ENCODE measurements around the gene NETO2. TPM values are rescaled to one million over a fixed set of nuclear protein-coding genes. Genes with fewer than 3 reads are reported as not detected.

NETO2 gene
- total RNA-seq, 2 donors from 2014 or later = 3.0 to 3.1 TPM

DNA sequence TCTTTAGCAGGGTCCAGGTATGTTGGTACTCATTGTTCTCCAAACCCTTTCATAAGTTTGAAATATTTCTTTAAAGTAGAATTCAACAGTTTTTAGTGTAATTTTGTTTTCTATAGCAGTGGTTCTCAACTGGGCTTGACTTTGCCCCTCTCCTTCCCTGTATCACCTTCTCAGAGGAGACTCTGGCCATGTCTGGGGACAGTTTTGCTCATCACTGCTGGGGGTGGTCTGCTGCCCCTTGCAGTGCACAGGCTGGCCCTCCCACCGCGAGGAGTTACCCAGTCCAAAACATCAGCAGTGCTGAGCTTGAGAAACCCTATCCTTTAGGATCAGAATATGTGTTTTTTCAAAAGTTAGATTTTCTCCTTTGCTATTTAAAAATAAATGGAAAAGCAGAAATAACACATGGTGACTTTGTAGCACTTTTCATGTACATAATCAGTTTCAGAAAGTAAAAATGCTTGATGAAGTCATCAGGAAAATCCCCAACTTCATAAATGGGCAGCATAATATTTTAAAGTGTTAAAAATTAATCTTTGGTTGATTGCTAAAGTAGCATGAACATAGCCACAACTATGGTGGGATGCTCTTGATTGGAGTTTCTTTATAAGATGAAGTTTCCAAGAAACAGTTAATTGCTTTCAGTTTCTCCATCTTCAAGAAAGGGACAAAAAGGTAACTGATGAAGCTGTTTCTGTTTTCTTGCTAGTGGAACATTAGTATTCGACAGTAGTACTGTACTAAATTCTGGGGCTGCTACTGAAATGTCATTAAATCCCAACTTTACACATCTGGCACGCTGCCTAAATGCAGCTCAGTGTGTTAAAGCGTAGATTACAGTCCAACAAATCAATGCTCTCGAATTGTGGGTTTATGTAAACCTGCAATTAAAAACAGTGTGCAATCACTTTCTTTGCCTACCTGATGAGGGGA, 70.3 kb downstream of the NETO2 start:
- DNase-seq (no peak), ATAC-seq (no peak)
- TF ChIP-seq POLR2A (IDR thresholded peaks at IDR 0.05) = no peak
- TF ChIP-seq, protein P1, sequence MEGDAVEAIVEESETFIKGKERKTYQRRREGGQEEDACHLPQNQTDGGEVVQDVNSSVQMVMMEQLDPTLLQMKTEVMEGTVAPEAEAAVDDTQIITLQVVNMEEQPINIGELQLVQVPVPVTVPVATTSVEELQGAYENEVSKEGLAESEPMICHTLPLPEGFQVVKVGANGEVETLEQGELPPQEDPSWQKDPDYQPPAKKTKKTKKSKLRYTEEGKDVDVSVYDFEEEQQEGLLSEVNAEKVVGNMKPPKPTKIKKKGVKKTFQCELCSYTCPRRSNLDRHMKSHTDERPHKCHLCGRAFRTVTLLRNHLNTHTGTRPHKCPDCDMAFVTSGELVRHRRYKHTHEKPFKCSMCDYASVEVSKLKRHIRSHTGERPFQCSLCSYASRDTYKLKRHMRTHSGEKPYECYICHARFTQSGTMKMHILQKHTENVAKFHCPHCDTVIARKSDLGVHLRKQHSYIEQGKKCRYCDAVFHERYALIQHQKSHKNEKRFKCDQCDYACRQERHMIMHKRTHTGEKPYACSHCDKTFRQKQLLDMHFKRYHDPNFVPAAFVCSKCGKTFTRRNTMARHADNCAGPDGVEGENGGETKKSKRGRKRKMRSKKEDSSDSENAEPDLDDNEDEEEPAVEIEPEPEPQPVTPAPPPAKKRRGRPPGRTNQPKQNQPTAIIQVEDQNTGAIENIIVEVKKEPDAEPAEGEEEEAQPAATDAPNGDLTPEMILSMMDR (IDR thresholded peaks at IDR 0.05) = no peak
- H3K4me1 ChIP-seq = no peaks in the 10 kb centered on the region
- intact Hi-C loops (cut with DNase I) = no loop called here
- H3K4me3 ChIP-seq = no peak overlapping the region
- H3K9me3 ChIP-seq = no peaks in the 10 kb centered on the region
- no peaks in the 10 kb centered on the region for H3K36me3 ChIP-seq (replicated peaks in 1 of 2; ENCODE audit: insufficient read depth in 1 of 2, low read depth in 2 of 2)
- no peaks in the 10 kb centered on the region for H3K27me3 ChIP-seq
- no peak overlapping the region for H3K27ac ChIP-seq
- 47 to 49% methylated on average over 6 of the region's 6 CpGs for WGBS, 2 donors

DNA sequence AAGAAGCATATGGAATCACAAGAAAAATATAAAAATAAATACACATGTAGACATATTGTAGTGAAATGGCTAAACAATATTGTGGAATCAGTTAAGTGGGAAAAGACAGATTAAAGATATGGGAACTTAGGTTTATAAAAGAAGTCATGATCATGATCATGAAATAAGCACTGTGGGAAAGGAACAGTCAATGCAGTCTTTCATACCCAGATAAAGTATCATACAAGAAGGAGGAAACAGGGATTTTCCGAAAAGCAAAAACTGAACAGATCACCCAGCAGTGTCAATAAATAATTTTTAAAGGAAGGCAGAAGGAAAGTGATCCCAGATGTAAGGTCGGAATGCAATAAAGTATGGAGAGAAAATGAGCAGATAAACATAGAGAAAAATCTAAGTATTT, 71.6 kb downstream of the NETO2 start:
- H3K4me3 ChIP-seq = no peak overlapping the region
- DNase-seq (no peak), ATAC-seq (no peak)
- intact Hi-C loops (cut with DNase I) = no loop called here
- 73 to 82% methylated on average over 2 of the region's 2 CpGs for WGBS, 2 donors
- no peaks in the 10 kb centered on the region for H3K9me3 ChIP-seq
- no peaks in the 10 kb centered on the region for H3K36me3 ChIP-seq (replicated peaks in 1 of 2; ENCODE audit: insufficient read depth in 1 of 2, low read depth in 2 of 2)
- TF ChIP-seq, protein P1 (IDR thresholded peaks at IDR 0.05) = no peak
- no peak for TF ChIP-seq POLR2A (IDR thresholded peaks at IDR 0.05)
- no peaks in the 10 kb centered on the region for H3K27me3 ChIP-seq
- H3K4me1 ChIP-seq = no peaks in the 10 kb centered on the region
- H3K27ac ChIP-seq = no peak overlapping the region

DNA sequence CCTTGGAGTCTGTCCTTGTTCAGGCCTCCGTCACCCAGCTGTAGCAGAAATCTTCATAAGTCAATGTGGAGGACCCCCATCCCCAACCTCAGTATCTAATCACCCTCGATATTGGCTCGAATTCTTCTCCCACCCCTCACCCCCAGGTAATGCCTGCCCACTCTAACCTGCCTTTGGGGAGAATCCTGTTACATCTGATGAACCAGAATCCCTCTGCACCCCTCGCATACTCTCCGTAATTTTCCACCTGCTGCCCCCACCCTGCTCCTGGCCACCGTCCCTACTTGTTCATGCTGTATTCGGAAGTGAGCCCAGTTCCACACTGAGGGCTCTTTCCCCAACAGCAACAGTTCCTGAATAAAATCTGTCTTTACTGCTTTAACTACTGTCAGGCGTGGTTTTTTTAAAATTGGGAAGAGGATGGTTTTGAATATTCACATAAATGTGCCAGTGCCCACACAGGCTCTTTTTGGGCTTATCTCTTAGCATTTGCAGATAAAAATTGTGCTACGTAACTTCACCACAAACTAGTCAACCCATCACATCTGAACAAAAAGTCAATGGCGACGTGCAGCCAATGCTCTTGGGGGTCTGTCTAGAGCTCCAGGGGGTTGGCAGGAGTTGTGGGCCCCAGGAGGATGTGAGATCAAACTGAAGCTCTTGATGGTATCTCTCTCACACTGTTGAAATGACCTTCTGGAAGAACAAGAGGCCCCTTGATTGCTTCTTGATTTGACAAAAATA, 73.7 kb downstream of the NETO2 start:
- H3K27ac ChIP-seq = no peak overlapping the region
- no peak for DNase-seq
- intact Hi-C loops (cut with DNase I) = no loop called here
- H3K4me1 ChIP-seq = no peaks in the 10 kb centered on the region
- no peaks in the 10 kb centered on the region for H3K9me3 ChIP-seq
- WGBS, 2 donors = 82 to 84% methylated on average over 11 of the region's 11 CpGs
- TF ChIP-seq POLR2A (IDR thresholded peaks at IDR 0.05) = no peak
- TF ChIP-seq, protein P1 (IDR thresholded peaks at IDR 0.05) = no peak
- ATAC-seq = no peak
- no peaks in the 10 kb centered on the region for H3K36me3 ChIP-seq (replicated peaks in 1 of 2; ENCODE audit: insufficient read depth in 1 of 2, low read depth in 2 of 2)
- no peaks in the 10 kb centered on the region for H3K27me3 ChIP-seq
- H3K4me3 ChIP-seq = no peak overlapping the region

DNA sequence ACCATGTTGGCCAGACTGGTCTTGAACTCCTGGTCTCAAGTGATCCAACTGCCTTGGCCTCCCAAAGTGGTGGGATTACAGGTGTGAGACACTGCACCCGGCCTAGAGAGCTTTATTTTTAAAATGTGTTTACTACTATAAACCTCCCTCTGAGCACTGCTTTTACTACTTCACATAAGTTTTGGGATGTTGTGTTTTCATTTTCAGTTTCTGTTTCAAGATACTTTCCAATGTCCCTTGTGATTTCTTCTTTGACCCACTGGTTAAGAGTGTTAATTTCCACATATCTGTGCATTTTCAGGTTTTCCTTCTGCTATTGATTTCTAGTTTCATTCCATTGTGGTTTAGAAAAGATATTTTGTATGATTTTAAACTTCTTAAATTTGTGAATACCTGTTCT, 74.4 kb downstream of the NETO2 start:
- DNase-seq = no peak
- H3K4me1 ChIP-seq = no peaks in the 10 kb centered on the region
- H3K27ac ChIP-seq = no peak overlapping the region
- TF ChIP-seq POLR2A (IDR thresholded peaks at IDR 0.05) = no peak
- TF ChIP-seq, protein P1 (IDR thresholded peaks at IDR 0.05) = no peak
- no peak overlapping the region for H3K4me3 ChIP-seq
- no peak for ATAC-seq
- intact Hi-C loops (cut with DNase I) = no loop called here
- 69 to 80% methylated on average over 1 of the region's 1 CpG for WGBS, 2 donors
- no peaks in the 10 kb centered on the region for H3K9me3 ChIP-seq
- H3K27me3 ChIP-seq = no peaks in the 10 kb centered on the region
- no peaks in the 10 kb centered on the region for H3K36me3 ChIP-seq (replicated peaks in 1 of 2; ENCODE audit: insufficient read depth in 1 of 2, low read depth in 2 of 2)
